H1 (cell line): ENCODE data around the gene PSMB5. TPM values are rescaled to one million over a fixed set of nuclear protein-coding genes. Genes with fewer than 3 reads are reported as not detected.
A peak's percentile ranks its signal among the peaks of the same experiment; 100 is the strongest.

Experiments
- CTCF ChIA-PET: fragments of 300-600 bp; sonication (Branson Sonifier 250); formaldehyde crosslinking; loops from one replicate; lab custom pipeline; 2021; ENCODE audit not compliant: partially characterized antibody; lab: Charles Lee
- POLR2A ChIA-PET: fragments of 300-600 bp; sonication (Branson Sonifier 250); formaldehyde crosslinking; loops from one replicate; lab custom pipeline; 2021; ENCODE audit warnings: inconsistent platforms; ENCODE audit not compliant: partially characterized antibody; lab: Charles Lee
- DNase-seq, 2 experiments: peaks; one replicate each; pipeline versions ENCODE4 v3.0.0 to v3.0.0-alpha.2; 2010 to 2022; ENCODE audit warnings: low spot score in 2 of 2, low read depth in 1 of 2, mixed read lengths in 1 of 2
- FAIRE-seq: peaks from 2 replicates; lab custom pipeline; 2011; peaks lifted over from hg19 to GRCh38; lab: Jason Lieb, UNC
- H2AFZ ChIP-seq: 2 replicates; pipeline ENCODE4 v1.8.1; 2012; ENCODE audit warnings: low read length, inconsistent platforms
- H2AK5ac ChIP-seq: 2 replicates; pipeline ENCODE4 v1.6.1; 2013; ENCODE audit warnings: low read depth, low read length
- H2BK120ac ChIP-seq: replicated peaks from 2 replicates; pipeline ENCODE3; 2013; ENCODE audit warnings: low read depth, low read length, inconsistent platforms
- H2BK12ac ChIP-seq: 2 replicates; pipeline ENCODE4 v1.6.1; 2013; ENCODE audit warnings: low read depth, low read length
- H2BK15ac ChIP-seq: 2 replicates; pipeline ENCODE4 v1.6.1; 2013; ENCODE audit warnings: low read length
- H2BK20ac ChIP-seq: 2 replicates; pipeline ENCODE4 v1.6.1; 2013; ENCODE audit warnings: low read length
- H2BK5ac ChIP-seq: 2 replicates; pipeline ENCODE4 v1.6.1; 2013; ENCODE audit warnings: low read depth, low read length
- H3K14ac ChIP-seq: 2 replicates; pipeline ENCODE4 v1.6.1; 2013; ENCODE audit warnings: inconsistent platforms; ENCODE audit not compliant: insufficient read length
- H3K18ac ChIP-seq: 2 replicates; pipeline ENCODE4 v1.6.1; 2013; ENCODE audit warnings: low read length; ENCODE audit errors: extremely low read depth
- H3K23ac ChIP-seq: 2 replicates; pipeline ENCODE4 v1.6.1; 2013; ENCODE audit warnings: inconsistent platforms; ENCODE audit not compliant: insufficient read length
- H3K23me2 ChIP-seq: 2 replicates; pipeline ENCODE4 v1.6.1; 2013; ENCODE audit warnings: low read depth, low read length
- H3K27ac ChIP-seq: 2 replicates; pipeline ENCODE4 v1.6.1; 2011; ENCODE audit warnings: low read depth, low read length, inconsistent platforms
- H3K27me3 ChIP-seq, 4 experiments: replicated peaks in 1 of 4; 1 replicate in 1 of 4; 2 replicates in 3 of 4; pipeline versions ENCODE4 v1.6.1 to v1.8.1; 2011 to 2013; ENCODE audit warnings: low read length in 3 of 4, mild to moderate bottlenecking in 3 of 4, inconsistent platforms in 2 of 4, mixed read lengths in 2 of 4, moderate library complexity in 1 of 4; ENCODE audit not compliant: control insufficient read depth in 3 of 4, insufficient read depth in 3 of 4; ENCODE audit errors: extremely low read depth in 1 of 4
- H3K36me3 ChIP-seq, 4 experiments: 2 replicates each; pipeline versions ENCODE4 v1.6.1 to v1.8.1; 2011 to 2013; ENCODE audit warnings: mild to moderate bottlenecking in 4 of 4, low read length in 3 of 4, moderate library complexity in 2 of 4, control low read depth in 1 of 4, inconsistent platforms in 1 of 4; ENCODE audit not compliant: insufficient read depth in 4 of 4, control insufficient read depth in 2 of 4
- H3K4ac ChIP-seq: replicated peaks from 2 replicates; pipeline ENCODE3; 2013; ENCODE audit warnings: low read length, low read depth, mixed read lengths, inconsistent platforms; ENCODE audit not compliant: insufficient read length
- H3K4me1 ChIP-seq, 4 experiments: replicated peaks in 1 of 4; 1 replicate in 1 of 4; 2 replicates in 3 of 4; pipeline versions ENCODE4 v1.6.1 to v1.8.1; 2011 to 2013; ENCODE audit warnings: low read length in 3 of 4, inconsistent platforms in 2 of 4, mixed read lengths in 1 of 4; ENCODE audit not compliant: insufficient read depth in 4 of 4, control insufficient read depth in 3 of 4
- H3K4me2 ChIP-seq, 2 experiments: 2 replicates each; pipeline versions ENCODE4 v1.6.1 to v1.8.1; 2011 to 2013; ENCODE audit warnings: low read depth in 2 of 2, low read length in 2 of 2, control low read depth in 1 of 2, inconsistent platforms in 1 of 2, mild to moderate bottlenecking in 1 of 2; ENCODE audit not compliant: insufficient read depth in 1 of 2
- H3K4me3 ChIP-seq, 4 experiments: fragments of 200-600, 300-600 bp in 1 of 4; sonication (generic), shearing (Covaris generic), sonication (Bioruptor Twin) in 1 of 4; 2 replicates each; pipeline versions ENCODE4 v1.5.1 to v1.8.1; 2011 to 2016; ENCODE audit warnings: low read length in 4 of 4, low read depth in 3 of 4, control low read depth in 2 of 4, inconsistent platforms in 2 of 4, mild to moderate bottlenecking in 2 of 4, mixed read lengths in 1 of 4, moderate library complexity in 1 of 4; ENCODE audit not compliant: insufficient read depth in 2 of 4; ENCODE audit errors: extremely low read depth in 1 of 4
- H3K56ac ChIP-seq: replicated peaks from 2 replicates; pipeline ENCODE3; 2013; ENCODE audit warnings: low read depth, mild to moderate bottlenecking, mixed read lengths, low read length, inconsistent platforms; ENCODE audit not compliant: insufficient read length
- H3K79me1 ChIP-seq: 2 replicates; pipeline ENCODE4 v1.6.1; 2013; ENCODE audit warnings: low read depth, low read length, control low read depth
- H3K79me2 ChIP-seq, 2 experiments: 2 replicates each; pipeline versions ENCODE4 v1.6.1 to v1.8.1; 2012 to 2013; ENCODE audit warnings: low read length in 2 of 2, mild to moderate bottlenecking in 2 of 2, inconsistent platforms in 1 of 2; ENCODE audit not compliant: insufficient read depth in 2 of 2, control insufficient read depth in 1 of 2
- H3K9ac ChIP-seq, 4 experiments: replicated peaks in 1 of 4; 1 replicate in 1 of 4; 2 replicates in 3 of 4; pipeline versions ENCODE4 v1.6.1 to v1.8.1; 2011 to 2013; ENCODE audit warnings: low read depth in 3 of 4, low read length in 3 of 4, control low read depth in 2 of 4, mild to moderate bottlenecking in 2 of 4, moderate library complexity in 2 of 4, inconsistent platforms in 1 of 4; ENCODE audit errors: extremely low read depth in 1 of 4
- H3K9me3 ChIP-seq, 2 experiments: 2 replicates each; pipeline versions ENCODE4 v1.6.1 to v1.8.1; 2012 to 2013; ENCODE audit warnings: mild to moderate bottlenecking in 2 of 2, moderate library complexity in 2 of 2, control low read depth in 1 of 2, inconsistent platforms in 1 of 2, low read depth in 1 of 2, low read length in 1 of 2, mixed read lengths in 1 of 2; ENCODE audit not compliant: insufficient read depth in 2 of 2
- H4K20me1 ChIP-seq, 2 experiments: replicated peaks in 1 of 2; 2 replicates each; pipeline versions ENCODE3 to v1.8.1; 2011 to 2013; ENCODE audit warnings: inconsistent platforms in 2 of 2, low read length in 2 of 2, mild to moderate bottlenecking in 1 of 2; ENCODE audit not compliant: insufficient read depth in 2 of 2, control insufficient read depth in 1 of 2
- H4K5ac ChIP-seq: 2 replicates; pipeline ENCODE4 v1.6.1; 2013; ENCODE audit warnings: low read length, low read depth, mixed read lengths, inconsistent platforms; ENCODE audit not compliant: insufficient read length
- H4K8ac ChIP-seq: 2 replicates; pipeline ENCODE4 v1.8.0; 2013; ENCODE audit warnings: mild to moderate bottlenecking, moderate library complexity, low read length, inconsistent platforms; ENCODE audit not compliant: insufficient read depth; ENCODE audit errors: extremely low read depth
- H4K91ac ChIP-seq: replicated peaks from 2 replicates; pipeline ENCODE3; 2013; ENCODE audit warnings: low read length, mixed read lengths, inconsistent platforms; ENCODE audit not compliant: insufficient read length
- CTCF ChIP-seq, 3 experiments: IDR thresholded peaks; 1 replicate in 2 of 3; 2 replicates in 1 of 3; pipeline versions ENCODE4 v1.5.1 to v1.6.1; 2011; ENCODE audit warnings: low read length in 3 of 3, mild to moderate bottlenecking in 3 of 3, inconsistent platforms in 2 of 3, low read depth in 1 of 3, moderate library complexity in 1 of 3; ENCODE audit not compliant: insufficient read depth in 1 of 3; ENCODE audit errors: control extremely low read depth in 1 of 3
- KDM5A ChIP-seq: fragments of 200-600 bp; IDR thresholded peaks from 2 replicates; pipeline ENCODE4 v1.7.1; 2012; ENCODE audit warnings: mild to moderate bottlenecking, low read length, inconsistent platforms, mixed read lengths
- RAD21 ChIP-seq, 2 experiments: IDR thresholded peaks in 1 of 2; conservative IDR thresholded peaks in 1 of 2; 2 replicates each; pipeline ENCODE4 v1.6.1; 2011; ENCODE audit warnings: low read depth in 2 of 2, low read length in 2 of 2, improper control_type of control experiment in 1 of 2, inconsistent platforms in 1 of 2, mild to moderate bottlenecking in 1 of 2, moderate library complexity in 1 of 2
- WGBS, 2 experiments: shearing (Covaris generic) in 1 of 2; methylation state at CpG; one replicate each; pipeline versions ENCODE4 v1.1.6 to v1.1.7; 2013 to 2015; ENCODE audit warnings: low lambda C conversion rate in 2 of 2, mixed read lengths in 2 of 2, inconsistent platforms in 1 of 2, low coverage in 1 of 2, missing lambda C conversion rate in 1 of 2; ENCODE audit not compliant: insufficient replicate concordance in 2 of 2, insufficient coverage in 1 of 2, insufficient read length in 1 of 2; ENCODE audit errors: extremely low coverage in 1 of 2, missing lambda C conversion rate in 1 of 2; 5-methylcytosine and 5-hydroxymethylcytosine counted together
- polyA plus RNA-seq, 7 experiments: library from polyadenylated mRNA; depleted of rRNA in 3 of 7; stranded (reverse) in 5 of 7; unstranded in 2 of 7; fragments of >200 nt in 5 of 7; fragments of 200-250 nt in 2 of 7; gene quantifications; 1 replicate in 5 of 7; 2 replicates in 1 of 7; 4 replicates in 1 of 7; pipeline versions ENCODE4 v1.2.1 to v1.2.3, GENCODE V29; 2011 to 2013; ENCODE audit warnings: missing spikeins in 2 of 7, mixed read lengths in 2 of 7
- total RNA-seq: library from RNA; stranded (reverse); fragmentation: NEBNext Ultra II Directional; extraction: Animal tissue kit (Norgen Biotek cat#: 25700); gene quantifications from 2 replicates; pipeline ENCODE4 v1.2.1, GENCODE V29; 2021

PSMB5 gene
- total and polyA plus RNA-seq, 2 of the 8 experiments (the other 6 are each of a cell fraction or from before 2014, with no cell fraction given): 254 to 510 TPM

- POLR2A ChIA-PET: interaction anchor here (0.8 to 4.6 kb wide), 9 partner anchors 8 to 120 kb away, joined by 3 to 24 read pairs (median 4); partner anchors contain the start of genes ACIN1, C14orf119 and HAUS4
- peak; percentile 68 for FAIRE-seq
These were observed 42.2 kb upstream of the PSMB5 start for GRCh38 chr14:23076785-23077408.

More at GRCh38 chr14:23076785-23077408, 42.2 kb upstream of the PSMB5 start:
- Histone ChIP-seq H2BK12ac (no peak overlapping the region), H2AK5ac (no peak overlapping the region), H3K79me1 (no peaks in the 10 kb centered on the region), H3K27ac (no peak overlapping the region), H4K91ac (no peak overlapping the region), H3K79me2 (peaks cover 4 to 10% of the 10 kb centered on the region in 2 experiments; a peak in 1 of 4 replicates), H3K4me2 (no peak overlapping the region), H2BK120ac (no peak overlapping the region), H3K9me3 (no peaks in the 10 kb centered on the region; a peak in 1 of 4 replicates), H4K20me1 (peaks cover 1 to 12% of the 10 kb centered on the region in 2 experiments), H3K56ac (no peak overlapping the region), H3K27me3 (no peaks in the 10 kb centered on the region), H2AFZ (no peak overlapping the region), H3K18ac (no peak overlapping the region), H3K23ac (no peak overlapping the region), H2BK15ac (no peak overlapping the region)
- TF ChIP-seq RAD21 (IDR thresholded peaks at IDR 0.05 in 1 of 2, conservative IDR thresholded peaks at IDR 0.05 in 1 of 2; ENCODE audit: low read depth in 2 of 2, low read length in 2 of 2) (peak; percentile 41 to 53), CTCF (IDR thresholded peaks at IDR 0.05; ENCODE audit: control extremely low read depth in 1 of 3, insufficient read depth in 1 of 3, low read depth in 1 of 3, low read length in 3 of 3) (peak in 2 of 3 experiments; percentile 51 to 61; a peak in 3 of 4 replicates), KDM5A (no peak)
- TF ChIP-seq, all 59 proteins: peak for 2
- DNase-seq: no peak
- H4K5ac ChIP-seq: no peak overlapping the region
- H3K4ac ChIP-seq: no peak overlapping the region
- H3K36me3 ChIP-seq: peaks cover 34 to 83% (median 66%) of the 10 kb centered on the region in 4 experiments
- H3K23me2 ChIP-seq: no peaks in the 10 kb centered on the region; the same call in 1 of the 2 replicates
- no peak overlapping the region for H3K14ac ChIP-seq
- 80% methylated on average over 5 of the region's 5 CpGs; no CpG with 5 or more reads in 1 of the 2 experiments for WGBS, 2 experiments
- H3K9ac ChIP-seq: no peak overlapping the region
- no peak overlapping the region for H2BK20ac ChIP-seq
- no peak overlapping the region for H4K8ac ChIP-seq
- H3K4me3 ChIP-seq: no peak overlapping the region
- peaks cover under 1 to 10% (median 5%) of the 10 kb centered on the region in 4 experiments; a peak in 6 of 7 replicates for H3K4me1 ChIP-seq
- H2BK5ac ChIP-seq: no peak overlapping the region
- CTCF ChIA-PET: interaction anchor here (0.8 to 4.7 kb wide), 38 partner anchors 9 to 303 kb away, joined by 3 to 56 read pairs (median 4); partner anchors contain the start of genes ACIN1, C14orf119, PABPN1 and PSMB11
